SK-N-SH (cell line): ENCODE results near the gene KHDC3L. TPM values are rescaled to one million over a fixed set of nuclear protein-coding genes. Genes with fewer than 3 reads are reported as not detected.
"Not testable (repeated sequence)": the region's sequence is repeated elsewhere in the genome, so short reads cannot be mapped to it uniquely, and the experiment has no call there.

ENCODE experiments used
- CTCF ChIA-PET: fragments of 300-600, 350-600 bp; formaldehyde crosslinking; extraction: SDS; loops from one replicate; lab custom pipeline; 2021; lab: Yijun Ruan, JAX
- POLR2A ChIA-PET: fragments of 350-600 bp; sonication (Branson Sonifier 250); formaldehyde crosslinking; extraction: SDS; loops from one replicate; lab custom pipeline; 2020; ENCODE audit warnings: antibody characterized with exemption, inconsistent platforms; lab: Yijun Ruan, JAX
- DNase-seq: peaks from one replicate; pipeline ENCODE4 v3.0.0; 2012
- H2AFZ ChIP-seq: fragments of 200-600 bp; sonication (generic); 2 replicates; pipeline ENCODE4 v1.8.1; 2016; ENCODE audit warnings: antibody characterized with exemption, mild to moderate bottlenecking, low read depth
- H3F3A ChIP-seq: fragments of 200-600 bp; sonication (generic); replicated peaks from 2 replicates; pipeline ENCODE3; 2016; ENCODE audit warnings: antibody characterized with exemption, mild to moderate bottlenecking; ENCODE audit not compliant: insufficient read depth
- H3K27ac ChIP-seq, 2 experiments: fragments of 200-500 bp in 1 of 2; fragments of 200-600 bp in 1 of 2; sonication (Bioruptor generic) in 1 of 2; sonication (generic), shearing (Covaris generic) in 1 of 2; 2 replicates each; pipeline versions ENCODE4 v1.5.1 to v1.6.1; 2014 to 2016; ENCODE audit warnings: low read depth in 2 of 2, inconsistent platforms in 1 of 2, low read length in 1 of 2, mild to moderate bottlenecking in 1 of 2, mixed read lengths in 1 of 2
- H3K27me3 ChIP-seq: fragments of 200-600 bp; sonication (generic), shearing (Covaris generic); 2 replicates; pipeline ENCODE4 v1.6.1; 2016; ENCODE audit warnings: mixed run types; ENCODE audit not compliant: insufficient read depth
- H3K36me3 ChIP-seq, 2 experiments: fragments of 200-500 bp in 1 of 2; fragments of 200-600 bp in 1 of 2; sonication (Bioruptor generic) in 1 of 2; sonication (generic) in 1 of 2; replicated peaks in 1 of 2; 2 replicates each; pipeline versions ENCODE3 to v1.5.1; 2014 to 2016; ENCODE audit warnings: low read length in 1 of 2, mild to moderate bottlenecking in 1 of 2; ENCODE audit not compliant: insufficient read depth in 2 of 2, control insufficient read depth in 1 of 2
- H3K4me1 ChIP-seq, 2 experiments: fragments of 200-500 bp in 1 of 2; fragments of 200-600 bp in 1 of 2; sonication (Bioruptor generic) in 1 of 2; sonication (generic), shearing (Covaris generic) in 1 of 2; 2 replicates each; pipeline versions ENCODE4 v1.5.1 to v1.6.1; 2014 to 2016; ENCODE audit warnings: low read depth in 1 of 2, low read length in 1 of 2, mixed run types in 1 of 2; ENCODE audit not compliant: insufficient read depth in 2 of 2, control insufficient read depth in 1 of 2
- H3K4me2 ChIP-seq: fragments of 200-600 bp; sonication (generic), shearing (Covaris generic); 2 replicates; pipeline ENCODE4 v1.6.1; 2017; ENCODE audit warnings: mixed run types
- H3K4me3 ChIP-seq, 2 experiments: fragments of 200-500 bp in 1 of 2; fragments of 200-600 bp in 1 of 2; sonication (Bioruptor generic) in 1 of 2; sonication (generic), shearing (Covaris generic) in 1 of 2; 2 replicates each; pipeline versions ENCODE4 v1.5.1 to v1.8.1; 2014 to 2016; ENCODE audit warnings: low read depth in 2 of 2, inconsistent platforms in 1 of 2, low read length in 1 of 2, mild to moderate bottlenecking in 1 of 2, mixed read lengths in 1 of 2, moderate library complexity in 1 of 2
- H3K79me2 ChIP-seq: fragments of 200-600 bp; sonication (generic); 2 replicates; pipeline ENCODE4 v1.8.1; 2017; ENCODE audit warnings: mild to moderate bottlenecking; ENCODE audit not compliant: insufficient read depth
- H3K9ac ChIP-seq: fragments of 200-600 bp; sonication (generic); 2 replicates; pipeline ENCODE4 v1.6.1; 2017; ENCODE audit warnings: mixed run types
- H3K9me2 ChIP-seq: fragments of 200-600 bp; sonication (generic); 2 replicates; pipeline ENCODE4 v1.6.1; 2017; ENCODE audit warnings: mixed run types
- H3K9me3 ChIP-seq: fragments of 200-600 bp; sonication (generic); 2 replicates; pipeline ENCODE4 v1.6.1; 2017; ENCODE audit warnings: mixed run types, mild to moderate bottlenecking, moderate library complexity
- H4K20me1 ChIP-seq: fragments of 200-600 bp; sonication (generic); 2 replicates; pipeline ENCODE4 v1.6.1; 2017; ENCODE audit warnings: mild to moderate bottlenecking, mixed run types; ENCODE audit not compliant: insufficient read depth
- ELF1 ChIP-seq: IDR thresholded peaks from 2 replicates; pipeline ENCODE4 v1.4.0; 2012
- FOXM1 ChIP-seq: IDR thresholded peaks from 2 replicates; pipeline ENCODE4 v1.4.0; 2012; ENCODE audit warnings: low read depth, mild to moderate bottlenecking
- JUND ChIP-seq: IDR thresholded peaks from 2 replicates; pipeline ENCODE4 v1.4.0; 2012
- MEF2A ChIP-seq: IDR thresholded peaks from 2 replicates; pipeline ENCODE4 v1.4.0; 2012; ENCODE audit warnings: low read depth, borderline replicate concordance
- MXI1 ChIP-seq: IDR thresholded peaks from 2 replicates; pipeline ENCODE4 v1.6.1; 2012; ENCODE audit warnings: mild to moderate bottlenecking, low read depth, low read length, improper control_type of control experiment
- NRF1 ChIP-seq: IDR thresholded peaks from 2 replicates; pipeline ENCODE4 v1.6.1; 2012; ENCODE audit warnings: low read depth, mild to moderate bottlenecking, low read length
- PBX3 ChIP-seq: IDR thresholded peaks from 2 replicates; pipeline ENCODE4; 2012
- POLR2AphosphoS5 ChIP-seq: IDR thresholded peaks from 2 replicates; pipeline ENCODE4 v1.6.1; 2012; ENCODE audit warnings: low read depth, low read length
- RCOR1 ChIP-seq: fragments of 150-350 bp; IDR thresholded peaks from 2 replicates; pipeline ENCODE4 v1.6.1; 2017; ENCODE audit warnings: antibody characterized with exemption, low read length
- RXRA ChIP-seq: IDR thresholded peaks from 2 replicates; pipeline ENCODE4 v1.4.0; 2012; ENCODE audit warnings: low read depth, mild to moderate bottlenecking, borderline replicate concordance
- SIN3A ChIP-seq: IDR thresholded peaks from 2 replicates; pipeline ENCODE4 v1.6.1; 2012; ENCODE audit warnings: low read depth, mild to moderate bottlenecking, low read length, moderate library complexity, borderline replicate concordance
- TCF12 ChIP-seq: IDR thresholded peaks from 2 replicates; pipeline ENCODE4 v1.4.0; 2012
- YY1 ChIP-seq: IDR thresholded peaks from 2 replicates; pipeline ENCODE4 v1.4.0; 2012; ENCODE audit warnings: low read depth, mild to moderate bottlenecking
- WGBS: methylation state at CpG from one replicate; pipeline ENCODE4 v1.1.6; 2017; ENCODE audit warnings: low lambda C conversion rate; 5-methylcytosine and 5-hydroxymethylcytosine counted together
- polyA plus RNA-seq, 3 experiments: library from polyadenylated mRNA; depleted of rRNA; stranded (reverse); fragments of >200 nt; gene quantifications; 2 replicates each; pipeline ENCODE4 v1.2.3, GENCODE V29; 2012
- TF ChIP-seq, protein P1 (sequence below): fragments of 200-600 bp; sonication (generic); IDR thresholded peaks from 2 replicates; pipeline ENCODE4 v1.6.1; 2017; ENCODE audit warnings: antibody characterized with exemption, mild to moderate bottlenecking, moderate library complexity

KHDC3L gene
- polyA plus RNA-seq, 1 of the 3 experiments (the other 2 are of a cell fraction) = not detected

DNA sequence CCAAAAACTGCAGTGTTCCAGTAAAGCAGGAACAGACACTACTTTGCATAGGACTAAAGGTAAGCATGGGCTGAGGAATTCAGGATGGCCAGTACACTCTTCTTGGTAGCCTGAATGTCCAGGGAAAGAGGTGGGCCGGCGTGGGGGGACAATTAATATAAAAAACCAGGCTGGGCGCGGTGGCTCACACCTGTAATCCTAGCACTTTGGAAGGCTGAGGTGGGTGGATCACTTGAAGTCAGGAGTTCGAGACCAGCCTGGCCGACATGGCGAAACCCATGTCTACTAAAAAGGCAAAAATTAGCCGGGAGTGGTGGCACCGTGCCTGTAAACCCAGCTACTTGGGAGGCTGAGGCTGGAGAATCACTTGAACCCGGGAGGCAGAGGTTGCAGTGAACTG lies 19.1 kb downstream of the KHDC3L start:
- CTCF ChIA-PET, DNase-seq, POLR2A ChIA-PET, H3K4me1 ChIP-seq, H3K9ac ChIP-seq, H3K27me3 ChIP-seq, H3K4me3 ChIP-seq, H4K20me1 ChIP-seq, H3K9me2 ChIP-seq, H3K27ac ChIP-seq, H3K9me3 ChIP-seq, H3K36me3 ChIP-seq, H3K79me2 ChIP-seq, H3K4me2 ChIP-seq, H2AFZ ChIP-seq, H3F3A ChIP-seq: not testable (repeated sequence)
- 91% methylated on average over 10 of the region's 10 CpGs for WGBS

DNA sequence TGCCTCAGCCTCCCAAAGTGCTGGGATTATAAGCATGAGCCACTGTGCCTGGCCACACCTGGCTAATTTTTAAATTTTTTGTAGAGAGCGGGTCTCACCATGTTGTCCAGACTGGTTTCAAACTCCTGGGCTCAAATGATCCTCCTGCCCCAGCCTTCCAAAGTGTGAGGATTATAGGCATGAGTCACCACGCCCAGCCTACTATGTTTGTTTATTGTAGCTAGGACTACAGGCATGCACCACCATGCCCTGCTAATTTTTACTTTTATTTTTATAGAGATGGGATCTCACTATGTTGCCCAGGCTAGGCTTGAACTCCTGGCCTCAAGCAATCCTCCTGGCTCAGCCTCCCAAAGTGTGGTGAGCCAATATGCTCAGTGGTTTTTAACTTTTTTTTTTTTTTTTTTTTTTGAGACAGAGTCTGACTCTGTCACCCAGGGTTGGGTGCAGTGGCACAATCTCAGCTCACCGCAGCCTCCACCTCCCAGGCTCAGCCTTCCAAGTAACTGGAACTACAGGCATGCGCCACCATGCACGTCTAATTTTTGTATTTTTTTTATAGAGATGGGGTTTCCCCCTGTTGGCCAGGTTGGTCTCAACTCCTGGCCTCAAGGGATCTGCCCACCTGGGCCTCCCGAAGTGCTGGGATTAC lies 20.1 kb downstream of the KHDC3L start:
- CTCF ChIA-PET = no interaction called here
- H3K9ac ChIP-seq = no peak overlapping the region
- TF ChIP-seq SIN3A (no peak), YY1 (no peak), JUND (no peak), POLR2AphosphoS5 (no peak), ELF1 (no peak), FOXM1 (no peak), PBX3 (no peak), TCF12 (no peak), MEF2A (no peak), MXI1 (no peak), RCOR1 (no peak), RXRA (no peak), NRF1 (no peak)
- TF ChIP-seq, protein P1, sequence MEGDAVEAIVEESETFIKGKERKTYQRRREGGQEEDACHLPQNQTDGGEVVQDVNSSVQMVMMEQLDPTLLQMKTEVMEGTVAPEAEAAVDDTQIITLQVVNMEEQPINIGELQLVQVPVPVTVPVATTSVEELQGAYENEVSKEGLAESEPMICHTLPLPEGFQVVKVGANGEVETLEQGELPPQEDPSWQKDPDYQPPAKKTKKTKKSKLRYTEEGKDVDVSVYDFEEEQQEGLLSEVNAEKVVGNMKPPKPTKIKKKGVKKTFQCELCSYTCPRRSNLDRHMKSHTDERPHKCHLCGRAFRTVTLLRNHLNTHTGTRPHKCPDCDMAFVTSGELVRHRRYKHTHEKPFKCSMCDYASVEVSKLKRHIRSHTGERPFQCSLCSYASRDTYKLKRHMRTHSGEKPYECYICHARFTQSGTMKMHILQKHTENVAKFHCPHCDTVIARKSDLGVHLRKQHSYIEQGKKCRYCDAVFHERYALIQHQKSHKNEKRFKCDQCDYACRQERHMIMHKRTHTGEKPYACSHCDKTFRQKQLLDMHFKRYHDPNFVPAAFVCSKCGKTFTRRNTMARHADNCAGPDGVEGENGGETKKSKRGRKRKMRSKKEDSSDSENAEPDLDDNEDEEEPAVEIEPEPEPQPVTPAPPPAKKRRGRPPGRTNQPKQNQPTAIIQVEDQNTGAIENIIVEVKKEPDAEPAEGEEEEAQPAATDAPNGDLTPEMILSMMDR = no peak
- TF ChIP-seq, all 33 proteins: peak for 0
- no peaks in the 10 kb centered on the region for H3K79me2 ChIP-seq
- H3K27me3 ChIP-seq = no peaks in the 10 kb centered on the region
- H3K9me2 ChIP-seq = no peaks in the 10 kb centered on the region
- WGBS = 79% methylated on average over 6 of the region's 6 CpGs
- H3K4me1 ChIP-seq = no peaks in the 10 kb centered on the region
- H3K36me3 ChIP-seq = no peaks in the 10 kb centered on the region
- no peak overlapping the region for H2AFZ ChIP-seq
- no peak overlapping the region for H3K27ac ChIP-seq
- no peak for DNase-seq
- no peak overlapping the region for H3K4me2 ChIP-seq
- no peaks in the 10 kb centered on the region for H3F3A ChIP-seq
- H3K4me3 ChIP-seq = no peak overlapping the region
- H3K9me3 ChIP-seq = no peaks in the 10 kb centered on the region
- H4K20me1 ChIP-seq = no peaks in the 10 kb centered on the region
- POLR2A ChIA-PET = no interaction called here
